K562 (cell line): ENCODE data around the gene PXDC1. TPM values are rescaled to one million over a fixed set of nuclear protein-coding genes. Genes with fewer than 3 reads are reported as not detected.

ENCODE experiments used
- ATAC-seq: fragments of 200-7000 bp; cut with Tn5 transposase; 3 replicates; pipeline ENCODE4 v1.9.1; 2020; ENCODE audit warnings: moderate library complexity
- BruUV-seq: library from RNA; stranded (reverse); fragments of 400-500 nt; replicated peaks from 2 replicates; lab custom pipeline; 2021; lab: Mats Ljungman, UMichigan
- CTCF ChIA-PET: fragments of 300-600 bp; formaldehyde crosslinking; extraction: SDS; loops from one replicate; lab custom pipeline; 2021; ENCODE audit warnings: low intra/inter-chr PET ratio; lab: Yijun Ruan, JAX
- POLR2A ChIA-PET: fragments of 300-600, 350-650 bp; sonication (Branson Sonifier 250); formaldehyde crosslinking; extraction: SDS; loops from one replicate; lab custom pipeline; 2021; ENCODE audit warnings: antibody characterized with exemption, inconsistent platforms; lab: Yijun Ruan, JAX
- DNase-seq, 4 experiments: peaks; one replicate each; pipeline versions ENCODE4 v3.0.0 to v3.0.0-alpha.2; 2011 to 2018; ENCODE audit warnings: low spot score in 3 of 4, mixed read lengths in 3 of 4; ENCODE audit errors: extremely low read depth in 1 of 4
- FAIRE-seq: peaks from 2 replicates; lab custom pipeline; 2011; peaks lifted over from hg19 to GRCh38; lab: Jason Lieb, UNC
- H2AFZ ChIP-seq: 2 replicates; pipeline ENCODE4 v1.6.0; 2011; ENCODE audit warnings: low read depth, low read length, control low read depth, inconsistent platforms
- H3K27ac ChIP-seq: fragments of 200-600 bp; 3 replicates; pipeline ENCODE4 v1.8.0; 2011; ENCODE audit warnings: low read depth, mild to moderate bottlenecking, control low read depth, inconsistent platforms, low read length, moderate library complexity, mixed read lengths; ENCODE audit errors: extremely low read depth
- H3K27me3 ChIP-seq, 2 experiments: fragments of 300-600 bp in 1 of 2; 2 replicates in 1 of 2; 3 replicates in 1 of 2; pipeline versions ENCODE4 v1.6.0 to v1.8.0; 2011; ENCODE audit warnings: inconsistent platforms in 2 of 2, low read length in 2 of 2, mild to moderate bottlenecking in 1 of 2, mixed read lengths in 1 of 2, moderate library complexity in 1 of 2; ENCODE audit not compliant: control insufficient read depth in 2 of 2, insufficient read depth in 2 of 2
- H3K36me3 ChIP-seq: fragments of 300-600 bp; 3 replicates; pipeline ENCODE4 v1.8.0; 2011; ENCODE audit warnings: mild to moderate bottlenecking, low read length, inconsistent platforms; ENCODE audit not compliant: control insufficient read depth, insufficient read depth
- H3K4me1 ChIP-seq, 2 experiments: fragments of 200-600 bp in 1 of 2; replicated peaks in 1 of 2; 2 replicates in 1 of 2; 3 replicates in 1 of 2; pipeline versions ENCODE4 v1.5.1 to v1.8.0; 2011; ENCODE audit warnings: inconsistent platforms in 2 of 2, low read length in 2 of 2, mild to moderate bottlenecking in 1 of 2, mixed read lengths in 1 of 2, moderate library complexity in 1 of 2; ENCODE audit not compliant: control insufficient read depth in 2 of 2, insufficient read depth in 2 of 2
- H3K4me2 ChIP-seq: 2 replicates; pipeline ENCODE4 v1.6.1; 2011; ENCODE audit warnings: low read length, control low read depth, inconsistent platforms, mixed read lengths; ENCODE audit not compliant: insufficient read depth
- H3K4me3 ChIP-seq: fragments of 200-600 bp; sonication (generic), shearing (Covaris generic); 2 replicates; pipeline ENCODE4 v1.5.1; 2016; ENCODE audit warnings: control low read depth, inconsistent platforms
- H3K79me2 ChIP-seq: fragments of 200-600 bp; 3 replicates; pipeline ENCODE4 v1.8.0; 2011; ENCODE audit warnings: low read length, inconsistent platforms; ENCODE audit not compliant: control insufficient read depth, insufficient read depth
- H3K9ac ChIP-seq, 2 experiments: 2 replicates each; pipeline versions ENCODE4 v1.6.0 to v1.6.1; 2011; ENCODE audit warnings: low read depth in 2 of 2, low read length in 2 of 2, control low read depth in 1 of 2, inconsistent platforms in 1 of 2, mild to moderate bottlenecking in 1 of 2, mixed read lengths in 1 of 2; ENCODE audit not compliant: insufficient read depth in 1 of 2
- H3K9me1 ChIP-seq: one replicate; pipeline ENCODE4 v1.6.0; 2011; ENCODE audit warnings: inconsistent platforms, mild to moderate bottlenecking, low read length, moderate library complexity; ENCODE audit not compliant: control insufficient read depth, insufficient read depth
- H3K9me3 ChIP-seq: replicated peaks from 2 replicates; pipeline ENCODE4 v1.5.1; 2011; ENCODE audit warnings: low read depth, low read length, inconsistent platforms; ENCODE audit not compliant: control insufficient read depth, insufficient read depth
- H4K20me1 ChIP-seq: replicated peaks from 2 replicates; pipeline ENCODE4 v1.6.1; 2011; ENCODE audit warnings: low read length, inconsistent platforms, mixed read lengths; ENCODE audit not compliant: control insufficient read depth, insufficient read depth
- CHCHD3 ChIP-seq: fragments of 250-450 bp; sonication (Bioruptor Pico); IDR thresholded peaks from 2 replicates; pipeline ENCODE4 v2.1.2; 2022; ENCODE audit warnings: mild to moderate bottlenecking
- IRF2 ChIP-seq: sonication (generic); formaldehyde crosslinking; IDR thresholded peaks from 2 replicates; pipeline ENCODE4 v1.8.1; 2022; ENCODE audit warnings: mild to moderate bottlenecking, missing genetic modification reagents
- KLF16 ChIP-seq: IDR thresholded peaks from 2 replicates; pipeline ENCODE4 v1.6.1; 2016; ENCODE audit warnings: antibody characterized with exemption
- MCM7 ChIP-seq, 2 experiments: fragments of 450-650 bp; IDR thresholded peaks; 2 replicates each; pipeline ENCODE4 v1.6.1; 2016 to 2018
- NR2C2 ChIP-seq, 2 experiments: fragments of 200-800 bp in 1 of 2; sonication (Bioruptor generic) in 1 of 2; sonication (generic) in 1 of 2; formaldehyde crosslinking in 1 of 2; IDR thresholded peaks; 2 replicates each; pipeline versions ENCODE4 v1.6.1 to v1.8.0; 2016 to 2022; ENCODE audit warnings: mild to moderate bottlenecking in 1 of 2, missing compliant biosample characterization in 1 of 2, missing genetic modification characterization in 1 of 2, missing genetic modification reagents in 1 of 2
- POLR3A ChIP-seq: IDR thresholded peaks from 2 replicates; pipeline ENCODE4 v1.6.1; 2011; ENCODE audit warnings: borderline replicate concordance, mild to moderate bottlenecking, moderate library complexity; ENCODE audit not compliant: insufficient read length, insufficient read depth; ENCODE audit errors: extremely low read depth
- PRMT5 ChIP-seq: sonication (generic); formaldehyde crosslinking; IDR thresholded peaks from 2 replicates; pipeline ENCODE4 v1.5.0; 2020; ENCODE audit warnings: missing genetic modification reagents
- RB1 ChIP-seq: fragments of 450-650 bp; IDR thresholded peaks from 2 replicates; pipeline ENCODE4 v1.6.1; 2017; ENCODE audit warnings: low read depth, mild to moderate bottlenecking
- RNF2 ChIP-seq: sonication (generic); IDR thresholded peaks from 2 replicates; pipeline ENCODE4 v1.6.1; 2016
- SP2 ChIP-seq: IDR thresholded peaks from 2 replicates; pipeline ENCODE4 v1.6.1; 2011; ENCODE audit warnings: mild to moderate bottlenecking, low read depth, low read length, moderate library complexity; ENCODE audit not compliant: poor library complexity, severe bottlenecking; ENCODE audit errors: extremely low read depth
- ZBTB2 ChIP-seq: fragments of 450-650 bp; IDR thresholded peaks from 2 replicates; pipeline ENCODE4 v1.6.1; 2016; ENCODE audit warnings: antibody characterized with exemption
- ZFP36 ChIP-seq: fragments of 150-350 bp; IDR thresholded peaks from 2 replicates; pipeline ENCODE4 v1.6.1; 2018; ENCODE audit warnings: low read length, low read depth; ENCODE audit not compliant: partially characterized antibody
- ZNF764 ChIP-seq: fragments of 250-450 bp; sonication (Bioruptor Pico); IDR thresholded peaks from 2 replicates; pipeline ENCODE4 v1.4.0; 2020; ENCODE audit warnings: low read depth, mild to moderate bottlenecking, moderate library complexity
- WGBS: fragments of 100-300 bp; shearing (Covaris generic); methylation state at CpG from one replicate; pipeline ENCODE4 v1.1.6; 2016; ENCODE audit warnings: low coverage, mixed read lengths; ENCODE audit not compliant: insufficient coverage; ENCODE audit errors: missing lambda C conversion rate; 5-methylcytosine and 5-hydroxymethylcytosine counted together
- in situ Hi-C: fragments of 300-500 bp; cut with MboI; formaldehyde crosslinking; loops from 4 replicates; pipeline ENCODE4 v1.15.0; 2018; ENCODE audit warnings: inconsistent platforms, mixed read lengths
- intact Hi-C: fragments of 100-400 bp; cut with micrococcal nuclease; formaldehyde crosslinking; loops from 2 replicates; pipeline ENCODE4 v1.14.2; 2022
- polyA plus RNA-seq, 8 experiments: library from polyadenylated mRNA; depleted of rRNA in 4 of 8; stranded (reverse) in 5 of 8; unstranded in 3 of 8; fragments of >200 nt; fragmentation: Nextera tagmentation in 2 of 8; fragmentation: Illumina TruSeq in 1 of 8; extraction: Ambion mirVana in 2 of 8; extraction: Trizol in 1 of 8; gene quantifications; 2 replicates each; pipeline versions ENCODE4 v1.2.1 to v1.2.3, GENCODE V29; 2011 to 2014; ENCODE audit warnings: inconsistent platforms in 1 of 8, missing spikeins in 1 of 8
- total RNA-seq, 7 experiments: library from RNA; depleted of rRNA in 6 of 7; stranded (reverse); fragments of >200 nt in 6 of 7; fragmentation: Illumina TruSeq in 2 of 7; extraction: Trizol in 2 of 7; gene quantifications; 2 replicates each; pipeline versions ENCODE4 v1.2.1 to v1.2.3, GENCODE V29; 2011 to 2021; ENCODE audit warnings: low replicate concordance in 1 of 7
- TF ChIP-seq, protein P1 (sequence below): fragments of 250-450 bp; sonication (Bioruptor Pico); IDR thresholded peaks from 2 replicates; pipeline ENCODE4 v1.4.0; 2020; ENCODE audit warnings: mild to moderate bottlenecking, moderate library complexity

Gene PXDC1
- total and polyA plus RNA-seq, 9 of the 15 experiments (the other 6 are each of a cell fraction or from before 2014, with no cell fraction given) = 0.09 to 0.33 (median 0.16) TPM; not detected in 5

DNA sequence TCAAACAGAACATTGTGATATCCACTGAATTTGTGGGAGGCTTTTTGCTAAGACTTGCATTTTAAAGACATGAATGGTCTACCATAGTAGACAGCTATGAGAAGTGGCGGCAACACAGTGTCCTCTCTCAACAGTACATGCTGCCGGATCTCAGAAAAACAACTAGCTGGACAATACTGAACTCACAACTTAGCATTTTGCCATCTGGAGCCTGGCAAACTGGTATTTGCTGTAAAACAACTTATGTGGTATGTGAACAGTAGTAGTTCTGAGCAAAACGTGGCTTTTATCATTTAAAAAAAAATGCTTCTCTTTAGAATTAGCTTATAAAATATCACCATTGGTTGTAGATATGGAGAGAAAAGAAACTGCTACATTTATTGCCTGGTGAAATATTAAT is 3.3 kb upstream of the PXDC1 start:
- 5% methylated on average over 3 of the region's 3 CpGs for WGBS
- in situ Hi-C loops = no loop called here
- no TSS peak for BruUV-seq

More for the DNA sequence above, 3.3 kb upstream of the PXDC1 start:
- Histone ChIP-seq H3K4me1 (peaks cover 5 to 30% of the 10 kb centered on the region in 2 experiments; a peak in 4 of 5 replicates), H3K4me2 (no peak overlapping the region), H3K79me2 (no peaks in the 10 kb centered on the region), H3K9me1 (no peaks in the 10 kb centered on the region), H3K9ac (no peak overlapping the region), H4K20me1 (peaks cover 3% of the 10 kb centered on the region; the same call in 1 of the 2 replicates), H2AFZ (no peak overlapping the region), H3K27ac (no peak overlapping the region), H3K27me3 (peaks cover 35 to 41% of the 10 kb centered on the region in 2 experiments; a peak in 4 of 5 replicates), H3K4me3 (no peak overlapping the region), H3K36me3 (no peaks in the 10 kb centered on the region), H3K9me3 (no peaks in the 10 kb centered on the region)
- POLR2A ChIA-PET = interaction anchor here (0.6 to 0.9 kb wide), 3 partner anchors 11 to 163 kb away, joined by 3 read pairs; no protein-coding TSS in a partner anchor
- intact Hi-C loops = no loop called here
- CTCF ChIA-PET = no interaction called here
- FAIRE-seq = peak; percentile 19
- DNase-seq = no peak
- no peak for ATAC-seq
- TF ChIP-seq ZBTB2 (no peak), MCM7 (IDR thresholded peaks at IDR 0.05) (no peak), SP2 (no peak), CHCHD3 (CRISPR knock-in tag) (no peak), NR2C2 (CRISPR knock-in tag; IDR thresholded peaks at IDR 0.05) (no peak), NR2C2 (tag; IDR thresholded peaks at IDR 0.05) (no peak), ZNF764 (CRISPR knock-in tag) (no peak), RNF2 (no peak), ZFP36 (no peak), POLR3A (no peak), KLF16 (no peak), IRF2 (CRISPR knock-in tag) (no peak), RB1 (no peak), PRMT5 (CRISPR knock-in tag) (no peak)
- TF ChIP-seq, protein P1, sequence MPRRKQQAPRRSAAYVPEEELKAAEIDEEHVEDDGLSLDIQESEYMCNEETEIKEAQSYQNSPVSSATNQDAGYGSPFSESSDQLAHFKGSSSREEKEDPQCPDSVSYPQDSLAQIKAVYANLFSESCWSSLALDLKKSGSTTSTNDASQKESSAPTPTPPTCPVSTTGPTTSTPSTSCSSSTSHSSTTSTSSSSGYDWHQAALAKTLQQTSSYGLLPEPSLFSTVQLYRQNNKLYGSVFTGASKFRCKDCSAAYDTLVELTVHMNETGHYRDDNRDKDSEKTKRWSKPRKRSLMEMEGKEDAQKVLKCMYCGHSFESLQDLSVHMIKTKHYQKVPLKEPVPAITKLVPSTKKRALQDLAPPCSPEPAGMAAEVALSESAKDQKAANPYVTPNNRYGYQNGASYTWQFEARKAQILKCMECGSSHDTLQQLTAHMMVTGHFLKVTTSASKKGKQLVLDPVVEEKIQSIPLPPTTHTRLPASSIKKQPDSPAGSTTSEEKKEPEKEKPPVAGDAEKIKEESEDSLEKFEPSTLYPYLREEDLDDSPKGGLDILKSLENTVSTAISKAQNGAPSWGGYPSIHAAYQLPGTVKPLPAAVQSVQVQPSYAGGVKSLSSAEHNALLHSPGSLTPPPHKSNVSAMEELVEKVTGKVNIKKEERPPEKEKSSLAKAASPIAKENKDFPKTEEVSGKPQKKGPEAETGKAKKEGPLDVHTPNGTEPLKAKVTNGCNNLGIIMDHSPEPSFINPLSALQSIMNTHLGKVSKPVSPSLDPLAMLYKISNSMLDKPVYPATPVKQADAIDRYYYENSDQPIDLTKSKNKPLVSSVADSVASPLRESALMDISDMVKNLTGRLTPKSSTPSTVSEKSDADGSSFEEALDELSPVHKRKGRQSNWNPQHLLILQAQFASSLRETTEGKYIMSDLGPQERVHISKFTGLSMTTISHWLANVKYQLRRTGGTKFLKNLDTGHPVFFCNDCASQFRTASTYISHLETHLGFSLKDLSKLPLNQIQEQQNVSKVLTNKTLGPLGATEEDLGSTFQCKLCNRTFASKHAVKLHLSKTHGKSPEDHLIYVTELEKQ (CRISPR knock-in tag) = no peak
